T-helper 1 cell treated with Interleukin-12 subunit alpha and Interleukin-12 subunit beta and Interleukin-4 antibody, amounts not matched to agents 30 ng/mL and 1 ng/mL, for 36 hours (primary cell): ENCODE measurements around the gene CALR3. TPM values are rescaled to one million over a fixed set of nuclear protein-coding genes. Genes with fewer than 3 reads are reported as not detected.
"Not testable (repeated sequence)": the region's sequence is repeated elsewhere in the genome, so short reads cannot be mapped to it uniquely, and the experiment has no call there.

Experiments used
- intact Hi-C: fragments of 100-400 bp; cut with micrococcal nuclease; formaldehyde crosslinking; loops from one replicate; pipeline ENCODE4 v1.15.1; 2024
- total RNA-seq: library from RNA; stranded (reverse); gene quantifications from 2 replicates; pipeline ENCODE4 v1.2.3, GENCODE V29; 2022

CALR3 gene
- total RNA-seq, 1 donor from 2014 or later: not detected

- intact Hi-C loops: no loop called here
Observed at GRCh38 chr19:16459680-16460079, 36.3 kb downstream of the CALR3 start.

GRCh38 chr19:16458391-16459341 lies 37.3 kb downstream of the CALR3 start:
- intact Hi-C loops: no loop called here

GRCh38 chr19:16457954-16458331 lies 38.0 kb downstream of the CALR3 start:
- intact Hi-C loops: no loop called here

GRCh38 chr19:16457195-16457953 lies 38.6 kb downstream of the CALR3 start:
- intact Hi-C loops: no loop called here

DNA sequence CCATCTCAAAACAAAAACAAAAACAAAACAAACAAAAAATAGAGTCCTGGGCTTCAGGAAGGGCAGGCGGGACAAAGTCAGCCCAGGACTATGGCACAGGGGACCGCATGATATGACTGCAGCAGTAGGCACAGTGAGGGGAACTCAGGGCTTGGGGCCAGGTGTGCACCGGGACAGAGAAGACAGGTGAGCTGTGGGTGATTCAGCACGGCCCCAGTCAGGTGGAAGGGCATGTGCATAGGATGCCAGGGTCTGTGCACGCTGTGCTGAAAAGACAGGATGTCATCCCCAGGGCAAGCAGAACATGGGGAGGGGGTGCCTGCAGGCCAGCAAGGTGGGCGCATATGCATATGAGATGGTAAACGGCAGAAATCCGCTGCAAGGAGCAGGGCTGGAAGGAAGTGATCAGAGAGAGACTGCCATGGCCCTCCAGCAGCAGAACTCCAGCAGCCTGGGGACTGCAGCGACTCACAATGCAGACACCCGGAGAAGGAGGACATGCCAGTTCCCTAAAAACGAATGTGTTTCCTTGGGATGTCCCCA lies 39.2 kb downstream of the CALR3 start:
- intact Hi-C loops: no loop called here

- intact Hi-C loops: no loop called here
Observed at GRCh38 chr19:16455489-16455888, 40.5 kb downstream of the CALR3 start.

- intact Hi-C loops: no loop called here
Observed at GRCh38 chr19:16454351-16454918, 41.5 kb downstream of the CALR3 start.

DNA sequence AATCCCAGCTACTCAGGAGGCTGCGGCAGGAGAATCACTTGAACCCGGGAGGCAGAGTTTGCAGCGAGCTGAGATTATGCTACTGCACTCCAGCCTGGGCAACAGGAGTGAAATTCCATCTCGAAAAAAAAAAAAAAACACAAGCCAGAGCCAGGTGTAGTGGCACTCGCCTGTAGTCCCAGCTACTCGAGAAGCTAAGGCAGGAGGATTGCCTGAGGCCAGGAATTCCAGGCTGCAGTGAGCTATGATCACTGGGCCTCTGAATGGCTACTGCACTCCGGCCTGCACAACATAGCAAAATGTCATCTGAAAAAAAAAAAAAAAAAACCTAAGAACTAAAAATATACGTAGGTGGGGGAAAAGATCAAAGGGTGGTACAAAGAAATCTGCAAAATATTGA lies 43.6 kb downstream of the CALR3 start:
- intact Hi-C loops: no loop called here

GRCh38 chr19:16449330-16449961 lies 46.5 kb downstream of the CALR3 start:
- intact Hi-C loops: no loop called here

- intact Hi-C loops: not testable (repeated sequence)
Observed at GRCh38 chr19:16448872-16449271, 47.1 kb downstream of the CALR3 start.

GRCh38 chr19:16446724-16447368 lies 49.1 kb downstream of the CALR3 start:
- intact Hi-C loops: no loop called here

DNA sequence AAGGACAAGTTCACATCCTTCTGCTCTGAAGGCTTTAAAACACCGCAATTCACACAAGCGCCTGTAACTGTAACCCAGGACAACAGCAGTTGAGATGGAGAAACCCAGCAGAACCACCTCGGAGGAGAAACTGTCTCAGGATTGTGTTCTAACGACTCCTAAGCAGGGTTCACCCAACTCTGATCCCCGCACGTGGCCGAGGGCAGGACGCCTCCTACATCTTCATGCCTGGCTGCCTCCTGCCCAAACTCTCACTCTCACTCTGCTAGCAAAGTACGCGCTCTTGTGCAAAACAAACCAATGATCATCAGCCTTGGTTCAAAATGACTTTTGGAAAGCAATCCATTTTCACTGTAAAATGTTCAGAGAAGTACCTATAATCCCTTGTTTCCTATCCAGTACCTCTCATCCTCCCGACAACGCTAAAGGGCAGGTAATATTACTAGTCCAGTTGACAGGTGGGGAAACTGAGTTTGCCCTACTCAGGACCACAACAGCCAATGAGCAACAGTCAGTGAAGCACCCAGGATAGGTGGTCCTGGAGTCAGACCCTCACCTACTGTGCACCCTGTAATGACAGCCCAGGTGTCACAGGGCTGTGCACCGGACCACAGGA lies 49.8 kb downstream of the CALR3 start:
- intact Hi-C loops: no loop called here

DNA sequence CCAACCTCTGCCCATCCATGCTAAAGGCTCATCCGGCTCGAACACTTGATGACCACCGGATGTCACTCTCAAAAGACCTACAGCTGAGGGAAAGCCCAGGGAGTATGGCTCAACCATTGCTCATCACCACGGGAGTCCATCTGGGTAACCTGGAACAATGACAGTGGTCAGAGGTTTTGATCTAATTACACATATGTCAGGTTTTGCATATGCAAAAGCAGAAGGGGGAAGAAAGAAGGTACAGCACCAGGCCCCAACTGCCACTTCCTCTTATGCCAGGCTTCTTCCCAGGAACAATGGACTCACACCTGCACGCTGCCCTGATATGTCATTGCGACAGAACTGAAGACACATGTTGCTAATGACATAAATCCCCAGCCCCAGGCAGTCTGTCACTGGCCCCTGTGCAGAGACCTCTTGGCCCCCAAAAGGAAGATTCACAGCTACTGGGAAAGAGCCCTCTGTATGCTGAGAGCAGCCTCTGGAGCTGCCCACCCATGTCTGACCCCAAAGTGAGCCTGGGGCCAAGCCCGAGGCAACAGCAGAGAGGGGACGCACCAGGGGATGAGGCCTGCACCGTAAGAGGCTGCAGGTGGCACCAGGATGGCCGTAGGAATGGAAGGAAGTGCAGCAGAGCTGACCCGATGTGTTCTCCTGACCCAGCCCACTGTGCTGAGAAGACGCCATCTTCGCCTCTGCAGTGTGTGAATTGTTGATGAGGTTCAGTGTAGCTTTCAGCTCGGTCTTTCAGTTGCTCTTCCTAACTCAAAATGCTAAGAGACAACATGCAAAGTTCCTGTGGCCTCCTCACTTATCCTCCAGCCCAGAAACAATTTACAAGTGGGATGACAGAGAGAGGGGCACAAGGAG lies 50.5 kb downstream of the CALR3 start:
- intact Hi-C loops: no loop called here

DNA sequence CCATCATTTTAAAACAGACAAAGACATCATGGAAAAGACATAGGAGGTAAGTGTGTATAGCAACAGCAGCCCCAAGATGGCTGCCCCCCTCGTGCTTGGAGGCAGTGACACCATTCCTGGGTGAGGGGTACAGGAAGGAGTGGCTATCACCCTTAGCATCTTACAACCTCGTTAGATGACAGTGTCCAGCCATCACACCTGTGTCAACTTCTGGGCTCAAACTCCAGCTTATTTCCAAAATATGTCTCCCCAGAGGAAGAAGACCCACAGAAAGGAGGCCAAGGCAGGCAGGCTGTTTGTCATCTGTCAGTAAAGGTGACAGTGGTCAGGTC lies 51.7 kb downstream of the CALR3 start:
- intact Hi-C loops: no loop called here

DNA sequence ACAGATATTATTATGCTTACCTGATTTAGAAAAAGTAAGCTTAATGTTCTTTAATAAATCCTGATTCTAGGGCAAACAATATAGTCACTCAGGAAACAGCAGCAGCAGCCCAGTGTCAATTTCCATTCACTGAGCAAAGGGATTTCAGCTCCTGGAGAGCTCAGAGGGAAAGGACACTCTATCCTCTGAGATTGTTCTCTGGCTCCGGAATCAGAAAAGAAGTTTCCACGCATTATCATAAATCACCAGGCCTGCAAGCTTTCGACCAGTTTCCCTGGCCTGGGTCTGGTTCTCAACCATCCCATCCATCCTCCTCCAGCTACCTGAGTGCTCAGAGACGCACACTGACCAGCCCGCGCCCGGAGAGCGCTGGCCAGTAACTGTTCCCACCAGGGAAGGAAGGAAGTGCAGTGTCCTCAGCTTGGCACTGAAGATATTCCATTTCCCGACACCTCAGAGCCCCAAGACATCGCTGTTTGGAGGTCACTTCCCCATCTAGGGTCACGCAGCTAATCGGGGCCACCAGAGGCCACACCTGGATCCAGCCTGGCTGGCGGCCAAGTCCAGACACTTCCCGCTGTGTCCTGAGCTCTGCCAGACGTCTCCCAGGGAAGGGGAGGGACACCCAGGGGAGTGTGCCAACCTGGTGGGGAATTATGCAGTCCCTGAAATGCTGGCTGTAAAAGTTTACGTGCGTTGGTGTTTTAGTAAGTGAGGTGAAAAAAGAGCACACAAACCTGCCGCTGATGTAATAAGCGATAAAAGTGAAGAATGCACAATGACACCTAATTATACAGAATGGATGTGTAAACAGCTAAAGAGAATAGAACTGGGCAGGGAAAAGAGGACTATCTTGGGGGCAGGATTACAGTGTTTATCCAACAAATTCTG lies 53.3 kb downstream of the CALR3 start:
- intact Hi-C loops: no loop called here

GRCh38 chr19:16441661-16442162 lies 54.3 kb downstream of the CALR3 start:
- intact Hi-C loops: no loop called here

- intact Hi-C loops: no loop called here
Observed at GRCh38 chr19:16436780-16437332, 59.1 kb downstream of the CALR3 start.
